PC-3 (cell line): ENCODE data around the gene RANBP1. TPM values are rescaled to one million over a fixed set of nuclear protein-coding genes. Genes with fewer than 3 reads are reported as not detected.

Source experiments
- ATAC-seq: fragments of 200-7000 bp; cut with Tn5 transposase; 2 replicates; pipeline ENCODE4 v1.9.1; 2020; ENCODE audit warnings: mild to moderate bottlenecking, moderate library complexity
- BruUV-seq: library from RNA; stranded (reverse); fragments of 400-500 nt; replicated peaks from 2 replicates; lab custom pipeline; 2021; lab: Mats Ljungman, UMichigan
- CTCF ChIA-PET: fragments of 300-600 bp; sonication (Branson Sonifier 250); formaldehyde crosslinking; loops from one replicate; lab custom pipeline; 2022; ENCODE audit warnings: antibody characterized with exemption; lab: Charles Lee
- POLR2A ChIA-PET: fragments of 300-600 bp; sonication (Branson Sonifier 250); formaldehyde crosslinking; loops from one replicate; lab custom pipeline; 2022; ENCODE audit warnings: antibody characterized with exemption; ENCODE audit not compliant: unreplicated experiment; lab: Charles Lee
- DNase-seq: peaks from one replicate; pipeline ENCODE4 v3.0.0-alpha.2; 2015
- H2AFZ ChIP-seq: fragments of 300-600 bp; sonication (generic); 2 replicates; pipeline ENCODE4 v1.6.0; 2016; ENCODE audit warnings: antibody characterized with exemption, low read length
- H3F3A ChIP-seq: fragments of 300-600 bp; sonication (generic); one replicate; pipeline ENCODE4 v1.6.0; 2017; ENCODE audit warnings: antibody characterized with exemption, low read length, control low read depth, mild to moderate bottlenecking; ENCODE audit not compliant: unreplicated experiment
- H3K27ac ChIP-seq: fragments of 300-600 bp; sonication (generic); 2 replicates; pipeline ENCODE4 v1.5.1; 2016; ENCODE audit warnings: mild to moderate bottlenecking, low read length
- H3K27me3 ChIP-seq: fragments of 300-600 bp; sonication (generic); 2 replicates; pipeline ENCODE4 v1.6.1; 2016; ENCODE audit warnings: low read length, mixed read lengths
- H3K36me3 ChIP-seq: fragments of 300-600 bp; sonication (generic); 2 replicates; pipeline ENCODE4 v1.6.1; 2016; ENCODE audit warnings: low read depth, mixed run types, low read length, mixed read lengths
- H3K4me1 ChIP-seq: fragments of 300-600 bp; sonication (generic); 2 replicates; pipeline ENCODE4 v1.5.1; 2016; ENCODE audit warnings: low read length; ENCODE audit not compliant: insufficient read depth
- H3K4me2 ChIP-seq: fragments of 300-600 bp; sonication (generic); 2 replicates; pipeline ENCODE4 v1.6.0; 2016; ENCODE audit warnings: low read length
- H3K4me3 ChIP-seq: fragments of 300-600 bp; sonication (generic); 2 replicates; pipeline ENCODE4 v1.5.1; 2016; ENCODE audit warnings: mild to moderate bottlenecking, low read length, mixed read lengths
- H3K79me2 ChIP-seq: fragments of 300-600 bp; sonication (generic); 2 replicates; pipeline ENCODE4 v1.6.1; 2017; ENCODE audit warnings: low read length, mixed read lengths
- H3K9ac ChIP-seq: fragments of 300-600 bp; sonication (generic); 2 replicates; pipeline ENCODE4 v1.6.0; 2016; ENCODE audit warnings: mild to moderate bottlenecking, low read length
- H3K9me2 ChIP-seq: fragments of 300-600 bp; sonication (generic); replicated peaks from 2 replicates; pipeline ENCODE4 v1.6.1; 2016; ENCODE audit warnings: mixed run types, low read length, mixed read lengths
- H3K9me3 ChIP-seq: fragments of 300-600 bp; sonication (generic); 2 replicates; pipeline ENCODE4 v1.6.1; 2016; ENCODE audit warnings: low read length, mixed read lengths
- H4K20me1 ChIP-seq: fragments of 300-600 bp; sonication (generic); 2 replicates; pipeline ENCODE4 v1.6.1; 2016; ENCODE audit warnings: low read length, mixed read lengths
- EZH2 ChIP-seq: fragments of 300-600 bp; sonication (generic); IDR thresholded peaks from one replicate; pipeline ENCODE4 v1.6.1; 2017; ENCODE audit warnings: antibody characterized with exemption, mild to moderate bottlenecking, low read length; ENCODE audit not compliant: unreplicated experiment
- EZH2phosphoT487 ChIP-seq: fragments of 300-600 bp; sonication (generic); IDR thresholded peaks from 2 replicates; pipeline ENCODE4 v1.6.1; 2018; ENCODE audit warnings: mild to moderate bottlenecking, antibody characterized with exemption, low read length, borderline replicate concordance
- intact Hi-C: fragments of 100-400 bp; cut with micrococcal nuclease; formaldehyde crosslinking; loops from 2 replicates; pipeline ENCODE4 v1.9.0; 2023
- total RNA-seq: library from RNA; depleted of rRNA; stranded (reverse); fragments of >200 nt; gene quantifications from 2 replicates; pipeline ENCODE4 v1.2.3, GENCODE V29; 2014
- TF ChIP-seq, protein P1 (sequence below): fragments of 300-600 bp; sonication (generic); conservative IDR thresholded peaks from 2 replicates; pipeline ENCODE4 v1.5.1; 2017; ENCODE audit warnings: antibody characterized with exemption, low read depth, mild to moderate bottlenecking, low read length

The RANBP1 gene
- total RNA-seq, 1 experiment from 2014 or later: 356 TPM

DNA sequence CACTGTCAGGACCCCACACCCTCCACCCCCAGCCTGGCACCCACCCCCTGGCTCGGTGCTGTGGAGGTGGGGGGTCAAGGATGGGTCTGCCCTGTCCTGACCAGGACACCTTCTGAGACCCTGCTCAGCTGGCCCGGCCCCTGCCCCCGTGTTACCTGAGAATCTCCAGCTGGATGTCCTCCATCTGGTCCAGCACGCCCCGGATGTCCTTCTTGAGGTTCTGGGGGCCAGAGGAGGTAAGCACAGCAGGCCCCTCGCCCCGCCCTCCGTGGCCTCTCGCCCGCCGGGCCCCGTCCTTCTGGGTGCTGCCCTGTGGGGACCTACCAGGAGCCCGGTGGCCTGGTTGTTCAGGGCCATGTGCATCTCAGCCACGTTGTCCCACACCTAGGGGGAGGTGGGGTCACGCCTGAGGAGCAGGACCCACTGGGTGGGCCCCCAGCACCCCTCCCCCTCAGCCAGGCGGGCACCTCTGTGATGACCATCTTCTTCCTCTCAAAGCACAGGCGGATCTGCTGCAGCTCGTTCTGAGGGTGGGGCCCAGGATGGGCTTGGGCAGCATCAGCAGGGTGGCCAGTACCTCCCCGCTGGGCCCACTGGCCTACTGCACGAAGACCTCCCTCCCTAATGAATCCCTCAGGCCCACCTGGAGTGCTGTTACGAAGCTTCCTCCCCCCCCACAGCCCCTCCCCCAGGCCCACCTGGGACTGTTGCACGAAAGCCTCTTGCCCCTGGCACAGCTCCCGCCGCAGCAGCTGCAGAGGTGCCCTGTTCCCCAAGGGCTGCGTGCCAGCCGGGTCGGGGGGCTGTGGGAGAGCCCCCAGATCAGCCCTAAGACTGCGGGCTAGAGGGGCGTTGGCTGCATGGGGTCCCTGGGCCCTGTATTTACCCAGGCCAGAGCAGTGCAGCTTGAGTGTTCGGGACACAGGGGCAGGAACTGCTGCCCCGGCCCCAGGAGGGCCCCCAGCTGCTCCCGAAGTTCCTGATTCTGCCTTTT, 33.6 kb downstream of the RANBP1 start:
- Histone ChIP-seq H3K36me3 (no peaks in the 10 kb centered on the region), H3K79me2 (no peaks in the 10 kb centered on the region), H4K20me1 (no peaks in the 10 kb centered on the region), H3K4me3 (no peak overlapping the region), H3K27ac (no peak overlapping the region), H3K9ac (no peak overlapping the region), H3K4me2 (no peak overlapping the region), H3K4me1 (no peaks in the 10 kb centered on the region), H3K9me3 (no peaks in the 10 kb centered on the region), H3K9me2 (no peaks in the 10 kb centered on the region), H3K27me3 (no peaks in the 10 kb centered on the region), H2AFZ (no peak overlapping the region), H3F3A (no peaks in the 10 kb centered on the region)
- no peak for ATAC-seq
- TF ChIP-seq EZH2phosphoT487 (no peak), EZH2 (no peak)
- TF ChIP-seq, protein P1, sequence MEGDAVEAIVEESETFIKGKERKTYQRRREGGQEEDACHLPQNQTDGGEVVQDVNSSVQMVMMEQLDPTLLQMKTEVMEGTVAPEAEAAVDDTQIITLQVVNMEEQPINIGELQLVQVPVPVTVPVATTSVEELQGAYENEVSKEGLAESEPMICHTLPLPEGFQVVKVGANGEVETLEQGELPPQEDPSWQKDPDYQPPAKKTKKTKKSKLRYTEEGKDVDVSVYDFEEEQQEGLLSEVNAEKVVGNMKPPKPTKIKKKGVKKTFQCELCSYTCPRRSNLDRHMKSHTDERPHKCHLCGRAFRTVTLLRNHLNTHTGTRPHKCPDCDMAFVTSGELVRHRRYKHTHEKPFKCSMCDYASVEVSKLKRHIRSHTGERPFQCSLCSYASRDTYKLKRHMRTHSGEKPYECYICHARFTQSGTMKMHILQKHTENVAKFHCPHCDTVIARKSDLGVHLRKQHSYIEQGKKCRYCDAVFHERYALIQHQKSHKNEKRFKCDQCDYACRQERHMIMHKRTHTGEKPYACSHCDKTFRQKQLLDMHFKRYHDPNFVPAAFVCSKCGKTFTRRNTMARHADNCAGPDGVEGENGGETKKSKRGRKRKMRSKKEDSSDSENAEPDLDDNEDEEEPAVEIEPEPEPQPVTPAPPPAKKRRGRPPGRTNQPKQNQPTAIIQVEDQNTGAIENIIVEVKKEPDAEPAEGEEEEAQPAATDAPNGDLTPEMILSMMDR: no peak
- DNase-seq: no peak
- ChIA-PET CTCF (no interaction called here), POLR2A (no interaction called here)
- no TSS peak for BruUV-seq
- intact Hi-C loops: no loop called here

DNA sequence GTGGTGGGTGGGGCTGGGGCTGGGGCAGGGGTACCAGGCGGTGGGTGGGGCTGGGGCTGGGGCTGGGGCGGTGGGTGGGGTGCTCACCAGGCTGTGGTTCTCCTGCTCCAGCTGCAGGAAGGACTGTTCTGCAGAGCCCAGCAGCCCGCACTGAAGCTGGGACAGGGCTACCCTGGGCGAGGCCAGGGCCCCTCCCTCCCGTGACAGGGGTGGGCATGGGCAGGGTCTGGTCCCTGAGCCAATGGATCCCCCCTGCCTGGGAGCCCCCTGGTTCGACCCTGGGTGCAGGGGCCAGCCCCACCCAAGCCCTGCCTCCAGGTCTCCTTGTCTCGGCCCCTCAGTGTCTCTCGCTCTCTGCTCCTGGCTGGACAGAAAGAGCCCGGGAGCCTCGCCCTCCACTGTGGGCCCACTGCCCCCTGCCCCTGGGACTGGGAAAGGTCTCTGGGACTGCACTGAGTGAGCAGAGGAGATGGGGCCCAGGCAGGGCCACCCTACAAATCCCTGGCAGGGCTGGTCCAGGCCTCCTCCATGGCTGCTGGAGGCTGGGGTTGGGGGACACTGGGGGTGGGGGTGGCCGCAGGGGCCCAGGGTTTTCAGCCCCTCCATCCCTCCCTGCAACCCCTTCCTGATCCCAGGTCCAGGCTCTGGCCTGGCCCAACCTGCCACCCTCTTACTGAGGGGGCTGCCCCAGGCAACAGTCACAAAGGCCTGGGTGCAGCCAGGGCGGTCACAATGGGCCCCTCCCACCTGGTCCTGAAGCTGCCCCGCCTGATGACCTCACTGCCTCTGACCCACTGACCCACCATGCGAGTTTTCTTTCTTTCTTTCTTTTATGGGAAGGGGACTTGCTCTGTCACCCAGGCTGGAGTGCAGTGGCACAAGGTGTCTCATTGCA, 34.7 kb downstream of the RANBP1 start, which contains the start of gene CCDC188:
Gene CCDC188, minus strand, starts transcription at position 675 of the 895 bp plus-strand sequence. Its CDS starts 69 bp downstream, at position 606.
- no peak within 1 kb of the TSS for H3K9ac ChIP-seq
- no peak within 1 kb of the TSS for H3K4me2 ChIP-seq
- TF ChIP-seq EZH2 (no peak), EZH2phosphoT487 (no peak)
- TF ChIP-seq, protein P1: no peak
- H3F3A ChIP-seq: no peaks in the 10 kb centered on the region
- no peaks in the 10 kb centered on the region for H4K20me1 ChIP-seq
- no peak within 1 kb of the TSS for H3K27ac ChIP-seq
- BruUV-seq: no TSS peak
- H3K4me1 ChIP-seq: no peaks in the 10 kb centered on the region
- intact Hi-C loops: no loop called here
- no peak for DNase-seq
- ChIA-PET POLR2A (no interaction called here), CTCF (no interaction called here)
- no peaks in the 10 kb centered on the region for H3K27me3 ChIP-seq
- ATAC-seq: no peak
- H3K9me2 ChIP-seq: no peaks in the 10 kb centered on the region
- no peaks in the 10 kb centered on the region for H3K36me3 ChIP-seq
- no peak within 1 kb of the TSS for H2AFZ ChIP-seq
- H3K4me3 ChIP-seq: no peak within 1 kb of the TSS
- no peaks in the 10 kb centered on the region for H3K9me3 ChIP-seq
- no peaks in the 10 kb centered on the region for H3K79me2 ChIP-seq
